ENCODE measurements around the gene EFTUD2.

GRCh38 chr17:44862278-44862914, 36.8 kb downstream of the EFTUD2 start:
- TF ChIP-seq CTCF (IDR thresholded peaks at IDR 0.05; ENCODE audit: poor library complexity) (no peak), EZH2phosphoT487 (IDR thresholded peaks at IDR 0.05; ENCODE audit: low read depth, severe bottlenecking, unreplicated experiment) (no peak), EZH2 (IDR thresholded peaks at IDR 0.05; ENCODE audit: borderline replicate concordance) (no peak)

Data from hepatocyte (in vitro differentiated cells).